HG03378 (cell line): ENCODE results near the gene ISCU.

Experiments used
- ATAC-seq: cut with Tn5 transposase; IDR thresholded peaks from one replicate; pipeline ENCODE4 v1.9.1; 2021; ENCODE audit warnings: mild to moderate bottlenecking, moderate library complexity; ENCODE audit not compliant: unreplicated experiment

The ISCU gene

GRCh38 chr12:108602209-108602705 lies 39.9 kb downstream of the ISCU start:
- ATAC-seq, result no peak

GRCh38 chr12:108602976-108603704 lies 40.7 kb downstream of the ISCU start:
- ATAC-seq, result no peak

- no peak for ATAC-seq
Measured at GRCh38 chr12:108603743-108604142, 41.3 kb downstream of the ISCU start.

GRCh38 chr12:108604208-108604941 lies 42.0 kb downstream of the ISCU start:
- ATAC-seq, result no peak

GRCh38 chr12:108605000-108605689 lies 42.7 kb downstream of the ISCU start:
- no peak for ATAC-seq

GRCh38 chr12:108605690-108606406 lies 43.5 kb downstream of the ISCU start:
- no peak for ATAC-seq

- ATAC-seq, result no peak
Measured at GRCh38 chr12:108606492-108606891, 44.1 kb downstream of the ISCU start.

GRCh38 chr12:108607981-108608600 lies 45.7 kb downstream of the ISCU start:
- ATAC-seq, result no peak

- ATAC-seq, result no peak
Measured at GRCh38 chr12:108608616-108609015, 46.2 kb downstream of the ISCU start.

GRCh38 chr12:108609537-108610335 lies 47.3 kb downstream of the ISCU start:
- no peak for ATAC-seq

- ATAC-seq, result no peak
Measured at GRCh38 chr12:108610336-108610815, 48.0 kb downstream of the ISCU start.

GRCh38 chr12:108610856-108611605 lies 48.6 kb downstream of the ISCU start:
- no peak for ATAC-seq

- ATAC-seq, result no peak
Measured at GRCh38 chr12:108611884-108612415, 49.6 kb downstream of the ISCU start.

GRCh38 chr12:108612788-108613282 lies 50.4 kb downstream of the ISCU start:
- no peak for ATAC-seq

GRCh38 chr12:108613548-108613947 lies 51.2 kb downstream of the ISCU start:
- no peak for ATAC-seq

GRCh38 chr12:108614041-108614440 lies 51.6 kb downstream of the ISCU start:
- no peak for ATAC-seq

- ATAC-seq, result no peak
Measured at GRCh38 chr12:108614639-108615038, 52.2 kb downstream of the ISCU start.

GRCh38 chr12:108615918-108616317 lies 53.5 kb downstream of the ISCU start:
- no peak for ATAC-seq
